Measurements from ENCODE around the gene NOL6.

DNA sequence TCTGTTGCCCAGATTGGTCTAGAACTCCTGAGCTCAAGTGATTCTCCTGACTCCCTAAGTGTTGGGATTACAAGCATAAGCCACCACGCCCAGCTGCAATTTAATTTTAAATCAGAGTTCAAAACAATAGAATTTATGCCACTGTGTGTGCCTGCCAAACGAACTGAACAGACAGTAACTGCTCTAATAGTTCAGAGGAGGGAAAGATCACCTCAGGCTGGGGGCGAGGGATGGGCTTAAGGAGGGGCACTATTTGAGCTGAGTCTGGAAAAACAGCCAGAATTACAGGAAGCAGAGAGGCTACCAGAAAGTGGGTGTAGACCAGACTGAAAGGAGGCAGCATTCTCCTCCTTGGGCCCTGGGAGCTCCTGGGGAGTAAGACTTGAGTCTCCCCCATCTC lies 12.2 kb downstream of the NOL6 start:
- TF ChIP-seq CTCF (IDR thresholded peaks at IDR 0.05 in 4 of 5, conservative IDR thresholded peaks at IDR 0.05 in 1 of 5) (no peak), POLR2A (IDR thresholded peaks at IDR 0.05) (no peak)
